GM21576 (cell line): ENCODE results near the gene SSU72.
"Not testable (repeated sequence)": the region's sequence is repeated elsewhere in the genome, so short reads cannot be mapped to it uniquely, and the experiment has no call there.

Experiments
- ATAC-seq: cut with Tn5 transposase; IDR thresholded peaks from one replicate; pipeline ENCODE4 v1.9.1; 2021; ENCODE audit warnings: mild to moderate bottlenecking, moderate library complexity; ENCODE audit not compliant: unreplicated experiment

SSU72 gene

DNA sequence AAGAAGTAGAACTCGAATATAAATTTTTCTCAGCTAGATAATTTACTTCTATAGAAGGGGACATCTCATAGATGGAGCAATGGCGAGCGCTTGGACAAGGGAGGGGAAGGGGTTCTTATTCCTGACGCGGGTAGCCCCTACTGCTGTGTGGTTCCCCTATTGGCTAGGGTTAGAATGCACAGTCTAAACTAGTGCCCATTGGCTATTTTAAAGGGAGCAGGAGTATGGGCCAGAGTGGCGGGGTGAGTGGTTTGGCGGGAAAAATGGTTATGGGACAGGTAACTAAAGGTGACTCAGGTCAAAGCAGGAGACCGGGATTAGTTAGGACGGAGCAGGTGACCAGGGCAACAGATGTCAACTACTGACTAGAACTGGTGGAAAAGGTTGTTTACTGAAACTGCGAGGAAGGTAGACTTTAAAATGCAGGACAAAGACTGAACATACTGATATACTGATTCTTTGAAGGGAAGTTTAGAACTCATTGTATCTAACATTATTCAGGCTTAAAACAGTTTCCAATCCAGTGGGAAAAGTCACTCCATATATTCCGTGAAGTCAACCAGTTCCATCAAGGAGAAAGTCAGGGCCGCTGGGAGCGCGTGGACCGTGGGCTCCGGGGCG lies 63.6 kb downstream of the SSU72 start:
- no peak for ATAC-seq

DNA sequence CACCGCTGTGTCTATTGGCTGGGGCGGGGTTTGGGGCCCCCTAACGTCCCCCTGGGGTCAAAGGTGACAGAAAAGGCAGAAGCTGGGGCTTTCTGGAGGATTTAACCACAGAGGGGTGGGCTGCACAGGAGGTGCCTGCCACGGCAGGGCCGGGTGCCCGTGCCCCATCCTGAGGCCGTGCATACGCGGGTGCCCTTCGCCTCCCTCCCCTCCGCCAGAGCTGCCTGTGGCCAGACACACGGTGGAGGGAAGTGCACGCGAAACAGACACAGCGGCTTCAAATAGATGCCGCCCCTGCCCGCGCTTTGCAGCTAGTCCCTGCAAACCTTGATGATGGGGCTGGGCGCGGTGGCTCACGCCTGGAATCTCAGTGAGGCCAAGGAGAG lies 65.2 kb downstream of the SSU72 start:
- ATAC-seq, result not testable (repeated sequence)

DNA sequence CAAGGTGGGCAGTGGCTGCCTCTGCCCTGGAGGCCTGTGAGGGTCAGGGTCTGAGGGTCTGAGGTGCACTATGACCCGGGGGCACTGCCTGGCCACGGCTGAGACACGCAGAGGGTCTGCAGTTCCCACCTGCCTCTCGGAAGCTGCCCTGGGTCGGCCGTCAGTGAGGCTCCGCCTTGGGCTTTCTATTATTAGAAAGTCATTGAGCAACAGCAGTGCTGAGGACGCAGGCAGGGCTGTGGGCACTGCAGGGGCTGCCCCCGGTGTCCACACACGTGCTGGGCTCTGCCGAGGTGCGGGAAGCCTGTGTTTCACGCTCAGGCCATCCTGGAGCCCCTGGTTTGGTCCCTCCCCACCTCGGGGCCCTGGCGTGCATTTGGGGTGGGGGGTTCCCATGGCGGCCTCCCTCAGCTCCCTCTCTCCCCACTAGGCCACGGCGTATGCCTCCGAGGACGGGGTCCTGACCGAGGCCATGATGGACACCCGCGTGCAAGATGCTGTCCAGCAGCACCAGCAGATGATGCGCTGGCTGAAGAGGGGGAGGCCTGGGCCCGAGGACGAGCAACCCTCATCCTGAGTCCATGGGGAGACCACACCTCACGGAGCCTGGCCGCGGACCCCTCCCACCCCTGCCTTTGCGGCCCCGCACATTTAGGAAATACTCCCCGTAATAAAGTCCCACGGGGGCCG lies 65.7 kb downstream of the SSU72 start:
- ATAC-seq, result not testable (repeated sequence)

DNA sequence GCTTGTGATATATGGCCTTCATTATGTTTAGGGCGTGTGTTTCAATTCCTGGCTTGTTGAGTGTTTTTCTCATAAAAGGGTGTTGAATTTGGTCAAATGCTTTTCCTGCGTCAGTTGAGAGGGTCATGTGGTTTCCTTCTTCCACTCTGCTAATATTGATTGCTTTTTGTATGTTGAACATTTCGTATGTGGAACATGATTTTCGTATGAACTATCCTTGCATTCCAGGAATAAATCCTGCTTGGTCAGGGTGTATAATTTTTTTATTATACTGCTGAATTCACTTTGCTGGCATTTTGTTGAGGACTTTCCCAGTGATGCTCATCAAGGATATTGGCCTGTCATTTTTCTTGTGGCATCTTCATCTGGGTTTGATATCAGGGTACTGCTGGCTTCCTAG lies 67.4 kb downstream of the SSU72 start:
- ATAC-seq, result no peak

DNA sequence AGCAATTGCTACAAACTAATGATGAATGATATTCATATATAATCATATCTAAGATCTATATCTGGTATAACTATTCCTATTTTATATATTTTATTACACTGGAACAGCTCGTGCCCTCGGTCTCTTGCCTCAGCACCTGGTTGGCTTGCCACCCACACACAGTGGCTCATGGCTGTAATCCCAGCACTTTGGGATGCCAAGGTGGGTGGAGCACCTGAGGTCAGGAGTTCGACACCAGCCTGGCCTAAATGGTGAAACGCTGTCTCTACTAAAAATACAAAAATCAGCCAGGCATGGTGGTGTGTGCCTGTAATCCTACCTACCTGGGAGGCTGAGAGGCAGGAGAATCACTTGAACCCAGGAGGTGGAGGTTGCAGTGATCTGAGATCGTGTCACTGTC lies 68.9 kb downstream of the SSU72 start:
- not testable (repeated sequence) for ATAC-seq

DNA sequence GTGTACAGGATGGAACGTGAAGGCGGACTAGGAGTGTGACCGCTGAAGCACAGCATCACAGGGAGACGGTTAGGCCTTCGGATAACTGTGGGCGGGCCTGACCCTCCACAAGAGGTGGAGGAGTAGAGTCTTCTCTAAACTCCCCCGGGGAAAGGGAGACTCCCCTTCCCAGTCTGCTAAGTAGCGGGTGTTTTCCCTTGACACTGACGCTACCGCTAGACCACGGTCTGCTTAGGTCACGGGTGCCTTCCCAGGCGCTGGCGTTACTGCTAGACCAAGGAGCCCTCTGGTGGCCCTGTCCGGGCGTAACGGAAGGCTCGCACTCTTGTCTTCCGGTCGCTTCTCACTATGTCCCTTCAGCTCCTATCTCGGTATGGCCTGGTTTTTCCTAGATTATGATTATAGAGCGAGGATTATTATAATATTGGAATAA lies 69.3 kb downstream of the SSU72 start:
- not testable (repeated sequence) for ATAC-seq

DNA sequence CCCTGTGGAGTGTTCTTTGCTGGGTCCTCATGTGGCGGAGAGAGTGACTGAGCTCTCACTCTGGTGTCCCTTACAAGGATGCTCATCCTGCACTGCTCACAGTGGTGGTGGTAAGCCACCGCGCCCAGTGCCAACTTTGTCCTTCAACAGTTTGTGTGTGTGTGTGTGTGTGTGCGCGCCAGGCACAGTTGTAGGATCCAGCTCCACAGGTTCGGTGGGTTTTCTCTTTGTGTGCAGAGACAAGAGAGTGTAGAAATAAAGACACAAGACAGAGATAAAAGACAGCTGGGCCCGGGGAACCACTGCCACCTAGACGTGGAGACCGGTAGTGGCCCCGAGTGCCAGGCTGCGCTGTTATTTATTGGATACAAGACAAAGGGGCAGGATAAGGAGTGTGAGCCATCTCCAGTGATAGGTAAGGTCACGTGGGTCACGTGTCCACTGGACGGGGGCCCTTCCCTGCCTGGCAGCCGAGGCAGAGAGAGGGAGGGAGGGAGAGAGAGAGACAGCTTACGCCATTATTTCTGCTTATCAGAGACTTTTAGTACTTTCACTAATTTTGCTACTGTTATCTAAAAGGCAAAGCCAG lies 69.8 kb downstream of the SSU72 start:
- not testable (repeated sequence) for ATAC-seq

DNA sequence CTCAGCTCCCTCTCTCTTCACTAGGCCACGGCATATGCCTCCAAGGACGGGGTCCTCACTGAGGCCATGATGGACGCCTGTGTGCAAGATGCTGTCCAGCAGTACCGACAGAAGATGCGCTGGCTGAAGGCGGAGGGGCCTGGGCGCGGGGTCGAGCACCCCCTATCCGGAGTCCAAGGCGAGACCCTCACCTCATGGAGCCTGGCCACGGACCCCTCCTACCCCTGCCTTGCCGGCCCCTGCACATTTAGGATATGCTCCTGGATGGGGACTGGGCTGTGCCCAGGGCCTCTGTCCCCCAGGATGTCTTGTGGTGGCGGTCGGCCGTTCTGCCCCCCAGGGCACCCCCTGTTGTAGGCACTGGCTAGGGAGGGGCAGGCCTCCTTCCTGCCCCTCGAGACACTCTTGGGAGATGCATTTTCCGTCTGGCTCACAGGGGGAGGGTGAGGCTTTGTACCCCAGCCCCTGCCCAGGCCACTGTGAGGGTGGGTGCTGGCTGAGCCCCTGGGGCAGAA lies 79.1 kb downstream of the SSU72 start:
- not testable (repeated sequence) for ATAC-seq

DNA sequence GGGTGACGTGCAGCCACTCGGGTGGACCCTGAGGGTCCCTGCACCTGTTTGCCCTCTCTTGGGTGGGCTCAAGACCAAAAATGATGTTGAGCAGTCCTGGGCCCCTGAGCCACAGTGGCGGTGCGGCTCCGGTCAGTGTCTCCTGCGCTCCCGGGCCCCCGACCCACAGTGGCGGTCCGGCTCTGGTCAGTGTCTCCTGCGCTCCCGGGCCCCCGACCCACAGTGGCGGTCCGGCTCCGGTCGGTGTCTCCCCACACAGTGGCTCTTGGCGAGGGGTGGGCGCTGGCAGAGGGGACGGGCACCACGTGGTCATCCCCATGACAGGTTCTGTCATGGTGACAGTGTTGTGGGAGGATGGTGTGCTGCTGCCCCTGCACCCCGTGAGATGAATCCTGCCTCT lies 80.4 kb downstream of the SSU72 start:
- ATAC-seq, result not testable (repeated sequence)
